ENCODE data around the gene SLC31A2.

The SLC31A2 gene

DNA sequence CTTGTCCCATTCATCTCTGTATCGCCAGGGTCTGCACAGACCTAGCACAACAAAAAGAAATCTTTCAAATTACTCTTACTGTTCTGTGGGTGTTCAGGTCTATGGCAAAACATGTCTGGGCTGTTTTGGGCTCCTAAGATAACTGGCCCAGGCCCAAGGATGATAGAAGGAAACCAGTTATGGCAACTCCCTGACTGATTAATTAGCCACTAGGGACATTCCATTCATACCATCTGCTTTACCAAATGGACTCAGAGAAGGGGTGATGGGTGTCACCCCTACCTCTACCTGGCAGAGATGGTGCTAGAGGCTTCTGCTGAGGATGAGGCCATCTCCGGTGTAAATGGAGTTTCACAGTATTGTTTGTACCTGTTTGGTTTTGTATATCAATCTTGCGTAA lies 1.9 kb downstream of the SLC31A2 start:
- no peak for ATAC-seq
- TF ChIP-seq ARNTL (CRISPR knock-in tag; IDR thresholded peaks at IDR 0.05; ENCODE audit: borderline replicate concordance, low read depth) (no peak), ISL1 (CRISPR knock-in tag; IDR thresholded peaks at IDR 0.05) (0 out of 2 replicates have a peak, but pooled peaks have one; percentile 31), ZFP3 (CRISPR knock-in tag; IDR thresholded peaks at IDR 0.05) (no peak), OSR1 (CRISPR knock-in tag; IDR thresholded peaks at IDR 0.05) (no peak)

DNA sequence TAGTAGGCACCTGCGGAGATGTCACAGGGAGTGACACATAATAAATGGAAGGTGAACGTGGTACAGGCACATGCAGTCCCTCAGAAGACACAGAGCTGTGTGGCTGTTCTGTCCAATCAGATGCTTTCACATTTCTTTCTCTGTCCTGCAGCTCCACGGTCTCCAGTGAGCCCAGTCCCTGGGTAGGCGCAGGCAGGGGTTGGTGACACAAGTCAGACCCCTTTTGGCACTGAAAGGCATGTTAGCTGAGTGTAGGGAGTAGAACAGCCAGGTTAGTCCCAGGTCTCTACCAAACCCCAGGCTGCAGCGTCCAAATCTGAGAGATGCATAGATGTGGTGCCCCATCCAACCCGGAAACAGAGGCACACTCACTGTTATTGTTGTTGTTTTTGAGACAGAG lies 2.8 kb downstream of the SLC31A2 start:
- TF ChIP-seq, protein P1, sequence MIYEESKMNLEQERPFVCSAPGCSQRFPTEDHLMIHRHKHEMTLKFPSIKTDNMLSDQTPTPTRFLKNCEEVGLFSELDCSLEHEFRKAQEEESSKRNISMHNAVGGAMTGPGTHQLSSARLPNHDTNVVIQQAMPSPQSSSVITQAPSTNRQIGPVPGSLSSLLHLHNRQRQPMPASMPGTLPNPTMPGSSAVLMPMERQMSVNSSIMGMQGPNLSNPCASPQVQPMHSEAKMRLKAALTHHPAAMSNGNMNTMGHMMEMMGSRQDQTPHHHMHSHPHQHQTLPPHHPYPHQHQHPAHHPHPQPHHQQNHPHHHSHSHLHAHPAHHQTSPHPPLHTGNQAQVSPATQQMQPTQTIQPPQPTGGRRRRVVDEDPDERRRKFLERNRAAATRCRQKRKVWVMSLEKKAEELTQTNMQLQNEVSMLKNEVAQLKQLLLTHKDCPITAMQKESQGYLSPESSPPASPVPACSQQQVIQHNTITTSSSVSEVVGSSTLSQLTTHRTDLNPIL (CRISPR knock-in tag; IDR thresholded peaks at IDR 0.05; ENCODE audit: low read depth): no peak
- no peak for ATAC-seq

DNA sequence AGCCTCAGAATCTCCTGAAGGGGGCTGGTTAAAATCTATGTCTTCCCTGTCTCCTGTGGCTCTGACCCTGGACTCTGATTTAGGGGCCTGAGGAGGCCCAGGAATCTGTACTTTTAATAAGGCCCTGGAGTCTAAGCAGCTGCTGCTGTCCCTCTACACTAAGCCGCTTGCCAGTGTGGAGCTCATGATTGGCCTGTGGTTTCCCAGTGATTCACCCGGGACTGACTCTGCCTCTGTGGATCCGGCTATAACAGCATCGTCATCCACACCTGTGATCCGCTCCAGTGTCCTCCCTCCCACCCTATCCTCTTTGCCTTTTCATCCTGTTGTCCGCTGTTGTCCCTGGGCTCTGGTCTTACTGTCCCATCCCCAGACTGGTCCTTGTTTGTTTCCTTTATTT lies 3.7 kb downstream of the SLC31A2 start:
- TF ChIP-seq, protein P2, sequence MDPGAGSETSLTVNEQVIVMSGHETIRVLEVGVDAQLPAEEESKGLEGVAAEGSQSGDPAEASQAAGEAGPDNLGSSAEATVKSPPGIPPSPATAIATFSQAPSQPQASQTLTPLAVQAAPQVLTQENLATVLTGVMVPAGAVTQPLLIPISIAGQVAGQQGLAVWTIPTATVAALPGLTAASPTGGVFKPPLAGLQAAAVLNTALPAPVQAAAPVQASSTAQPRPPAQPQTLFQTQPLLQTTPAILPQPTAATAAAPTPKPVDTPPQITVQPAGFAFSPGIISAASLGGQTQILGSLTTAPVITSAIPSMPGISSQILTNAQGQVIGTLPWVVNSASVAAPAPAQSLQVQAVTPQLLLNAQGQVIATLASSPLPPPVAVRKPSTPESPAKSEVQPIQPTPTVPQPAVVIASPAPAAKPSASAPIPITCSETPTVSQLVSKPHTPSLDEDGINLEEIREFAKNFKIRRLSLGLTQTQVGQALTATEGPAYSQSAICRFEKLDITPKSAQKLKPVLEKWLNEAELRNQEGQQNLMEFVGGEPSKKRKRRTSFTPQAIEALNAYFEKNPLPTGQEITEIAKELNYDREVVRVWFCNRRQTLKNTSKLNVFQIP (CRISPR knock-in tag; IDR thresholded peaks at IDR 0.05; ENCODE audit: borderline replicate concordance, low read depth): no peak
- TF ChIP-seq ZNF565 (CRISPR knock-in tag; conservative IDR thresholded peaks at IDR 0.05; ENCODE audit: low read depth) (no peak), TCF4 (CRISPR knock-in tag; IDR thresholded peaks at IDR 0.05; ENCODE audit: borderline replicate concordance) (no peak), OSR1 (CRISPR knock-in tag; IDR thresholded peaks at IDR 0.05) (no peak), ZC3H10 (CRISPR knock-in tag; IDR thresholded peaks at IDR 0.05) (no peak), GLIS3 (CRISPR knock-in tag; IDR thresholded peaks at IDR 0.05) (no peak), ZNF70 (CRISPR knock-in tag; IDR thresholded peaks at IDR 0.05) (no peak), ESRRG (CRISPR knock-in tag; IDR thresholded peaks at IDR 0.05) (no peak), CSDC2 (CRISPR knock-in tag; IDR thresholded peaks at IDR 0.05) (no peak), ISL1 (CRISPR knock-in tag; IDR thresholded peaks at IDR 0.05) (no peak)
- TF ChIP-seq, protein P3, sequence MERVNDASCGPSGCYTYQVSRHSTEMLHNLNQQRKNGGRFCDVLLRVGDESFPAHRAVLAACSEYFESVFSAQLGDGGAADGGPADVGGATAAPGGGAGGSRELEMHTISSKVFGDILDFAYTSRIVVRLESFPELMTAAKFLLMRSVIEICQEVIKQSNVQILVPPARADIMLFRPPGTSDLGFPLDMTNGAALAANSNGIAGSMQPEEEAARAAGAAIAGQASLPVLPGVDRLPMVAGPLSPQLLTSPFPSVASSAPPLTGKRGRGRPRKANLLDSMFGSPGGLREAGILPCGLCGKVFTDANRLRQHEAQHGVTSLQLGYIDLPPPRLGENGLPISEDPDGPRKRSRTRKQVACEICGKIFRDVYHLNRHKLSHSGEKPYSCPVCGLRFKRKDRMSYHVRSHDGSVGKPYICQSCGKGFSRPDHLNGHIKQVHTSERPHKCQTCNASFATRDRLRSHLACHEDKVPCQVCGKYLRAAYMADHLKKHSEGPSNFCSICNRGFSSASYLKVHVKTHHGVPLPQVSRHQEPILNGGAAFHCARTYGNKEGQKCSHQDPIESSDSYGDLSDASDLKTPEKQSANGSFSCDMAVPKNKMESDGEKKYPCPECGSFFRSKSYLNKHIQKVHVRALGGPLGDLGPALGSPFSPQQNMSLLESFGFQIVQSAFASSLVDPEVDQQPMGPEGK (CRISPR knock-in tag; IDR thresholded peaks at IDR 0.05; ENCODE audit: borderline replicate concordance): no peak
- ATAC-seq: no peak

DNA sequence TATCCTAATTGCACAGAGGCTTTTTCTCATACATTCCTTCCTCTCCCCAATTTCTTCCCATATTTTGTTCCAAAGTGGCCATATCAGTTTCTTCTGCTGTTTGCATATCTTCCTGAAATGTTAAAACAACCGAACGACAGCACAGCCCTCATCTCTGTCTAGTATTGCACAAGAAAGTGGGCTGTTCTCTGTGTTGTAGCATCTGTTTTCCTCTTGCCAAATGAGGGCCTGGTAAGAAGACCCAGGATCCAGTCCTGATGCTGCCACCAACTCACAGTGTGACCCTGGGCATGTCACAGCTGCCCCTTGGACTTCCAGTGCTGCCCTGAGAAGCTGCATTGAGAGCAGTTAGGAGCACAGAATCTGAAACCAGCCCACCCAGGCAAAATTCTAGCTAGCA lies 4.1 kb downstream of the SLC31A2 start:
- ATAC-seq: no peak
- no peak for TF ChIP-seq SNAI2 (CRISPR knock-in tag; IDR thresholded peaks at IDR 0.05)
- TF ChIP-seq, protein P1 (CRISPR knock-in tag; IDR thresholded peaks at IDR 0.05; ENCODE audit: low read depth): no peak
- TF ChIP-seq RARB (CRISPR knock-in tag; IDR thresholded peaks at IDR 0.05): no peak
- TF ChIP-seq TOX (CRISPR knock-in tag; IDR thresholded peaks at IDR 0.05; ENCODE audit: borderline replicate concordance): no peak
- TF ChIP-seq, protein P4, sequence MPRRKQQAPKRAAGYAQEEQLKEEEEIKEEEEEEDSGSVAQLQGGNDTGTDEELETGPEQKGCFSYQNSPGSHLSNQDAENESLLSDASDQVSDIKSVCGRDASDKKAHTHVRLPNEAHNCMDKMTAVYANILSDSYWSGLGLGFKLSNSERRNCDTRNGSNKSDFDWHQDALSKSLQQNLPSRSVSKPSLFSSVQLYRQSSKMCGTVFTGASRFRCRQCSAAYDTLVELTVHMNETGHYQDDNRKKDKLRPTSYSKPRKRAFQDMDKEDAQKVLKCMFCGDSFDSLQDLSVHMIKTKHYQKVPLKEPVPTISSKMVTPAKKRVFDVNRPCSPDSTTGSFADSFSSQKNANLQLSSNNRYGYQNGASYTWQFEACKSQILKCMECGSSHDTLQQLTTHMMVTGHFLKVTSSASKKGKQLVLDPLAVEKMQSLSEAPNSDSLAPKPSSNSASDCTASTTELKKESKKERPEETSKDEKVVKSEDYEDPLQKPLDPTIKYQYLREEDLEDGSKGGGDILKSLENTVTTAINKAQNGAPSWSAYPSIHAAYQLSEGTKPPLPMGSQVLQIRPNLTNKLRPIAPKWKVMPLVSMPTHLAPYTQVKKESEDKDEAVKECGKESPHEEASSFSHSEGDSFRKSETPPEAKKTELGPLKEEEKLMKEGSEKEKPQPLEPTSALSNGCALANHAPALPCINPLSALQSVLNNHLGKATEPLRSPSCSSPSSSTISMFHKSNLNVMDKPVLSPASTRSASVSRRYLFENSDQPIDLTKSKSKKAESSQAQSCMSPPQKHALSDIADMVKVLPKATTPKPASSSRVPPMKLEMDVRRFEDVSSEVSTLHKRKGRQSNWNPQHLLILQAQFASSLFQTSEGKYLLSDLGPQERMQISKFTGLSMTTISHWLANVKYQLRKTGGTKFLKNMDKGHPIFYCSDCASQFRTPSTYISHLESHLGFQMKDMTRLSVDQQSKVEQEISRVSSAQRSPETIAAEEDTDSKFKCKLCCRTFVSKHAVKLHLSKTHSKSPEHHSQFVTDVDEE (CRISPR knock-in tag; IDR thresholded peaks at IDR 0.05): no peak
- TF ChIP-seq, protein P3 (CRISPR knock-in tag; IDR thresholded peaks at IDR 0.05; ENCODE audit: borderline replicate concordance): no peak
- no peak for TF ChIP-seq BACH2 (CRISPR knock-in tag; IDR thresholded peaks at IDR 0.05; ENCODE audit: borderline replicate concordance)
- TF ChIP-seq ISL1 (CRISPR knock-in tag; IDR thresholded peaks at IDR 0.05): no peak
- no peak for TF ChIP-seq ZFP3 (CRISPR knock-in tag; IDR thresholded peaks at IDR 0.05)
- no peak for TF ChIP-seq ZFP30 (CRISPR knock-in tag; IDR thresholded peaks at IDR 0.05)
- no peak for TF ChIP-seq GLIS3 (CRISPR knock-in tag; IDR thresholded peaks at IDR 0.05)
- TF ChIP-seq, protein P2 (CRISPR knock-in tag; IDR thresholded peaks at IDR 0.05; ENCODE audit: borderline replicate concordance, low read depth): no peak
- TF ChIP-seq ESRRG (CRISPR knock-in tag; IDR thresholded peaks at IDR 0.05): no peak
- no peak for TF ChIP-seq ARNTL (CRISPR knock-in tag; IDR thresholded peaks at IDR 0.05; ENCODE audit: borderline replicate concordance, low read depth)
